HG03354 (cell line): ENCODE results near the gene JPH4.
"Not testable (repeated sequence)": the region's sequence is repeated elsewhere in the genome, so short reads cannot be mapped to it uniquely, and the experiment has no call there.

Experiments
- ATAC-seq: cut with Tn5 transposase; IDR thresholded peaks from one replicate; pipeline ENCODE4 v1.9.1; 2021; ENCODE audit warnings: mild to moderate bottlenecking; ENCODE audit not compliant: unreplicated experiment, poor library complexity, severe bottlenecking

The JPH4 gene

DNA sequence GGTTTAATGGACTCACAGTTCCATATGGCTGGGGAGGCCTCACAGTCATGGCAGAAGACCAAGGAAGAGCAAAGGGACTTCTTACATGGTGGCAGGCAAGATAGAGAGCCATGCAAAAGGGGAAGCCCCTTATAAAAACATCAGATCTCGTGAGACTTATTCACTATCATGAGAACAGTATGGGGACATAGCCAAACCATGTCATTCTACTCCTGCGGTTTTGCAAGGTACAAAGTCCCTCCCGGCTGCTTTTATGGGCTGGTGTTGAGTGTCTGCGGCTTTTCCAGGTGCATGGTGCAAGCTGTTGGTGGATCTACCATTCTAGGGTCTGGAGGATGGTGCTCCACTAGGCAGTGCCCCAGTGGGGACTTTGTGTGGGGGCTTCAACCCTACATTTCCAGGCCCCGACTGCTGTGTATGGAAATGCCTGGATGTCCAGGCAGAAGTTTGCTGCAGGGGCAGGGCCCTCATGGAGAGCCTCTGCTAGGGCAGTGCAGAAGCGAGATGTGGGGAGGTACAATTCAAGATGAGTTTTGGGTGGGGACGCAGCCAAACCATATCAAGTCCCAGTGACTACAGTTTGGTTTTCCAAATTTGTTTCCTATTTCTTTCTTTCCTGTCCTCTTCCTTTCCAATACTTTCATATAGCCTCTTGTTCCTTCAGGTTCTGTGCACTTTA lies 31.0 kb upstream of the JPH4 start:
- ATAC-seq = not testable (repeated sequence)

DNA sequence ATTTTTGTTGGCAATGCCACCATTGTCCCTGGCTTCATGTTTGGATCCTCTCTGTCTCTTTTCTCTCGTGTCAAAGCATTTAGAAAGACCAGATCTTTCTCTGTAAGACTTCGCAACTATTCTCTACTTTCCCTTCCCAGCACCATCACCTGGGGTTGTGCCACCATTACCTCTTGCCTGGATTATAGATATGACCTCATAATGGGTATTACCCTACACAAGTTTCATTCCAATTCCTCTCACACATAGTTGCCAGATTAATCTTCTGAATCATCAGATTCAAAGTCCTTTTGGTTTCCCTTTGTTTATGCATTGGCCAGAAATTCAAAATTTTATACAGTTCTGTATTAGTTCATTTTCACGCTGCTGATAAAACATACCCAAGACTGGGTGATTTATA lies 30.4 kb upstream of the JPH4 start:
- no peak for ATAC-seq

DNA sequence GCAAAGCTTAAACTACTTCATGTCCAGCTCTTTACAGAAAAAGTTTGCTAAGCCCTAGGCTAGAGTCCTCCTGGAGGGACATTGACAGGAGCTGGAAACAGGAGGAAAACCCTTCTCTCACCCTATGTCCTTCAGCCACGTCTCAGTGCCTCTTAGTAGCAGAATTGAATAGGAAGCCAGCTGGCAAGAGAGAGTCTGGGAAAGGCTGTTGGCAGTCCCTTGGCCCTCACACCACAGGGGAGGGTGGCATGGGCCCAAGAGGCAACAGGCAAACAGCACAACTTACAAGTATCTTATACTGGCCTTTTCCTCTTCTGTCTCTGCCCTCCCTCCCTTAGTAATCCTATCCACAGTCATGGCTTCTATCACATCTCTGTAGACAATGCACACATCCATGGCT lies 29.9 kb upstream of the JPH4 start:
- no peak for ATAC-seq

DNA sequence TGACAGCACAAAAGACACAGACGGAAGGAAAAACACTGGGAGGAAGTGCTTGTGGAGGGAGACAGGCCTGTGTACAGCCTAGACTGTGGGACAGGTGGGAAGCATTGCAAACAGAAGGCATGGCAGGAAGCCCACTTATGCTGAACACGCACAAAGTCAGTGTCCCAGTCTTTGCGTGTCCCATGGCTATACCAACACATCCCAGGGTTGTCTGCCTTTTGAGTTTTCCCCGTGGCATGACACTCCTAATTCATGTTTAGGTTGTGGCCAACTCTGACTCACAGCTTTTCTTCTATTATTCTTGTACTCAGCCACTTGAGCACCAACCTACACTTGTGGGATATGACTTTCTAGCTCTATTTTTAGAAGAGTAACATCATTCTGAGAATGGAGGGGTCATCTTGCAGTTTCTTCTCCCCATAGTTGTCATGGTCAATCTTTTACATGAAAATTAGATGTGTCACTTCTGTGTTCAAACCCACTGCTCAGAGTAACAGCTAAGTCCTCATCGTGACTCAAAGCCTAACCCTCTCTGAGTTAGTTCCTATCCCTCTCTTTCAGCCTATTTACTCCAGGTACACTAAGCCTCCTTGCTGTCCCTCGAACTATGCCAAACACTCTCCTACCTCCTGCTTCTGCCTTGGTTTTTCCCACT lies 27.5 kb upstream of the JPH4 start:
- peak; percentile 85 for ATAC-seq

DNA sequence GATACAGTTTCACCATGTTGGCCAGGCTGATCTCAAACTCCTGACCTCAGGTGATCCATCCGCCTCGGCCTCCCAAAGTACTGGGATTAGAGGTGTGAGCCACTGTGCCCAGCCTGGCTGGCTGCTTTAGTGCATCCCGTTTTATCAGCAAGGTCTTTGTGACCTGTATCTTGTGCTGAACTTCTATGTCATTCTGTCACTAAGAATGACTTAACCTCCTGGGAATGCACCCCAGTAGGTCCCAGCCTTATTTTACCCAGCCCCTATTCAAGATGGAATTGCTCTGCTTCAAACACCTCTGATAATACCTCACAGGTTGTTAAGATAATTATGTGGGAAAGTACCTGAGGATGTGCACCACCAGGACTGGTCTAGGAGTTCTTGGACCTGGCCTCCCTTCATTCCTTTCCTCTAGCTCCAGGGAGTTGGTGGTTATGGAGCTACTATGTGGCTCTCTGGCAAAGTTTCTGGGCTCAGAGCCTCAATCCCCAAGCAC lies 26.1 kb upstream of the JPH4 start:
- ATAC-seq = no peak

DNA sequence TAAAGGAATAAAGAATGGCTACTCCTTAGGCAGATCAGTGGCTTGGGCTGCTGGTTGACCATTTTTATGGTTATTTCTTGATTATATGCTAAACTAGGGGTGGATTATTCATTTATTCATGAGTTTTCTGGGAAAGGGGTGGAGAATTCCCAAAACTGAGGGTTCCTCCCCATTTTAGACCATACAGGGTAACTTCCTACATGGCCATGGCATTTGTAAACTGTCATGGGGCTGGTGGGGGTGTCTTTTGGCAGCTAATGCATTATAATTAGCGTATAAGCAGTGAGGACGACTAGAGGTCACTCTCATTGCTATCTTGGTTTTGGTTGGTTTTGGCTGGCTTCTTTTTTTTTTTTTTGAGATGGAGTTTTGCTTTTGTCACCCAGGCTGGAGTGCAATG lies 25.6 kb upstream of the JPH4 start:
- no peak for ATAC-seq

DNA sequence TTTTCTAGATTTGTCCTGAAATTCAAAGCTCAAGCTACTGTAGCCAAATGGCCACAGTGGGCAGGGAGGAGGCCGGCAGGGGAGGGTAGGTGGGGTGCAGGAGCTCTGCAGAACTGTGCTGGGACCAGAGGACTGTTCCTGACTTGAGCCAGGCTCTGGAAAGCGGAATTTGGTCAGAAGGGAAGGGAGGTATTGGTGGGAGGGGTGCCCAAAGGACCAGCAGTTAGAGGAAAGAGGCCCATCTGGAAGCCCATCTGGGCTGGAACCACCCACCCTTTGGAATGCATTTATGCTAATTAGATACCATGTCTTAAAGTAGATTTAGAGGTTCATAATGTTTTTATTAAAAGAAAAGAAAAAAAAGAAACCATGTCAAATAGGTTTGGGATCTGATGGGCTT lies 24.5 kb upstream of the JPH4 start:
- no peak for ATAC-seq

DNA sequence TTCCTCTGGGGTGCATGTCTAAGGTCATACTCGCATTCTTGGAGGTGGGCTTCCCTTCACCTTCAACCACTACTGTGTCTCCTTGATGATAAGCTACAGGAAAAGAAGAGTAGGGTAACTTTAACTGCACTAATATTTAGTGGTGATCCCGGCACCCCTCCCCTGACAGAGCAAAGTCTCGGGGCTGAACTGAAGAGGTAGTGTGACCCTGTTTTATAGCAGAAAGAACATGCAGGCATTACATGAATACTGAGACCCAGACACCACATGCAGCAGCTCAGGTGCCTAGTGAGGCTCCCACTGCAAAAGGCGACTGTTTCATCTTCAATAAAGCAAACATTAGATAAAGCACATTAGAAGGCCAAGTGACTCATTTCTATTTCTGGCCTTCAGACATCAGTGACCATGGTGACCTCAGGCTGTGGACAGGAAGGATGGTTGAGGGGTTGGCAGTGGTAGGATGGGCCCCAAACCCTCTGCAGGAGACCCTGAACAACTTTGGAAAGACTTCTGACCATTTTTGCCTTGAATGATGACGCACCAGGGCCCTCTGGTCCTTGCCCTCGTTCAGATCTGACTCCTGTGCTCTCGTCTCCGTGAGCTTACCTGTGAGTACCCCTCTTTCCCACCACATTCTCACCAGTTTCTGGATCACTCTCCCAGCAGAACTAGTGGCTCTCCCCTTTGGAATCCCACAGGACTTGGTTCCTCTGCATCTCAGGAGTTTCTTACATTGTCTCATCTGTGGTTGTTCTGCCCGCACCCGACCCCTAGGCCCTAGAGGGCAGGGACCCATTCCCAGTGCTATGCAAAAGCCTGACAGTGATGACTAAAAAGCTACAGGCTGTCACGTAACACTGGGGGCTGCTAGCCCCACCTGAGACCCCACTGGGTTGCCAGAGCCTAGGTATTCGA lies 23.8 kb upstream of the JPH4 start:
- no peak for ATAC-seq

DNA sequence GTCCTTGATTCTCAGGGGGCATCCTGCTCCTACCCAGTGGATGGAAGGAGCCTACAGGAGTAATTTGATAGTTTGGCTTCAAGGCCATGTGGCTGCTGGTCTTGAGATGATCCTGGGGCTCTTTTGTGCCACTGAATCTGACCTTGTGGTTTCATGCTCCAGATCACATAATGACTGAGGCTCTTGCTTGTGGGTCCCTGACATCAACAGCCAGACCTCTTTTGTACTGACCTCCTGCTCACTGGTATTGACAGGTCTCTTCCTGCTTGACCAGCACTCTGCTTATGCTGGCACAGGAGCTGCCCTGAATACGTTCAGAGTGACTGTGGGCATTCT lies 23.2 kb upstream of the JPH4 start:
- ATAC-seq = no peak

DNA sequence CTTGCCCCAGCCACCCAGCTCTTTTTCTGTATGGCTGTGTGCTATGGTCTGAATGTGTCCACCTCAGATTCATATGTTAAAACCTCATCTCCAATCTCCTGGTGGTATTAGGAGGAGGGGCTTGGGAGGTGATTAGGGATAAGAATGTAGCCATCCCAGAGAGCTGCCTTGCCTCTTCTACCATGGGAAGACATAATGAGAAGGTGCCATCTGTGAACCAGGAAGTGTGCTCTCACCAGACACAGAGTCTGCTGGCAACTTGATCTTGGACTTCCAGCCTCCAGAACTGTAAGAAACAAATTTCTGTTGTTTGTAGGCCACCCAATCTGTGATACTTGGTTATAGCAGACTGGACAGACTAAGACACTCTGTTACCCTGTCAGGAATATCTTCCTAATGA lies 22.8 kb upstream of the JPH4 start:
- no peak for ATAC-seq

DNA sequence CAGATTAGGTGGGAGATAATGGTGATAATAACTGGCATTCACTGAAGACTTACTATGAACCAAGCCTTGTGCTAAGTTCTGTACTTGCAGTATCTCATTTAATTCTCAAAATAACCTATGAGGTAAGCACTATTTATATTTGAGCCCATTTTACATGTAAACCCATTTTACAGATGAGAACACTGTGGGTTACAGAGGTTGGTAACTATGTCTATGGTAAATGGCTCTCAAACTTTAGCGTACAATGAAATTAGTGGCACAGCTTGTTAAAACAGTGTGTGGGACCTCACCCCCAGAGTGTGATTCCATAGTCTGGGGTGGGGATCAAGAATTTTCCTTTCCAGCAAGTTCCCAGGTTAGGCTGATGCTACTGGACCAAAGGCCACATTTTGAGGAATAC lies 22.2 kb upstream of the JPH4 start:
- ATAC-seq = no peak

DNA sequence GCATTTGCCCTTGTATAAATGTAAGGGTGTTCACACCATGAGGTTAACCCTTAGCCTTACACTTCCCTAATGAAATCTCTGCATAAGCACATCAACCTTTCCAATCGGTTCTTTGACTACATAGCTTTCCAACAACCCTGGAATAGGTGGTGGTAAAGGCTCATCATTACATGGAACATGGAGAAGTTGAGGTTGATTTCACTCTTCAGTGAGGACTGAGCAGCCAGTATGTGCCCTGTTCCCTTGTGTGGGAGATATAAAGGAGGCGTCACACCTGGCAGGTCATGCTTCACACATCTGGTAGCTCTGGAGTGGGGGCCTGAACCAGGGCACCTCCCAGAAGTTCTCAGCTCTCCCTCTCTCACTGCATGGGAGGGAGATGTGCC lies 21.7 kb upstream of the JPH4 start:
- ATAC-seq = no peak

DNA sequence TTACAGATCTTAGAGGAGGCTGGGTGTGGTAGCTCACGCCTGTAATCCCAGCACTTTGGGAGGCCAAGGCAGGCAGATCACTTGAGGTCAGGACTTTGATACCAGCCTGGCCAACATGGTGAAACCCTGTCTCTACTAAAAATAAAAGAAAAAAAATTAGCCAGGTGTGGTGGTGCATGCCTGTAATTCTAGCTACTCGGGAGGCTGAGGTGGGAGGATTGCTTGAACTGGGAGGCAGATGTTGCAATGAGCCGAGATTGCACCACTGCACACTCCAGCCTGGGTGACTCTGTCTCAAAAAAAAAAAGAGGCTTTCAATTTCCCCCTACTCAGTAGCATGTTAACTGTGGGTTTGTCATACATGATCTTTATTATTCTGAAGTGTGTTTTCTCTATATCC lies 15.6 kb upstream of the JPH4 start:
- ATAC-seq = not testable (repeated sequence)

DNA sequence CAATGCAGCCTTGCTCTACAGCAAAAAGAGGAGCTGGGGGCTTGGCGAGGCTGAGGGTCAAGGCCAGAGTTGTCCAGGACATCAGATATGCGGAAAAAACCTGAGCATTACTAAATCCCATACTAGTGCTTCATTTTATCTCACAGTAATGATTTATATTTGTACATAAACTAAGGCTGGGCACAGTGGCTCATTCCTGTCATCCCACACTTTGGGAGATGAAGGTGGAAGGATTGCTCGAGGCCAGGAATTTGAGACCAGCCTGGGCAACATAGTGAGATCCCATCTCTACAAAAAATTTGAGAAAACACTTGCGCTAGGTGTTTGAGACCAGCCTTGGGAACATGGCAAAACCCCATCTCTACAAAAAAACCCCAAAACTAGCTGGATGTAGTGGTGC lies 11.6 kb upstream of the JPH4 start:
- ATAC-seq = no peak

DNA sequence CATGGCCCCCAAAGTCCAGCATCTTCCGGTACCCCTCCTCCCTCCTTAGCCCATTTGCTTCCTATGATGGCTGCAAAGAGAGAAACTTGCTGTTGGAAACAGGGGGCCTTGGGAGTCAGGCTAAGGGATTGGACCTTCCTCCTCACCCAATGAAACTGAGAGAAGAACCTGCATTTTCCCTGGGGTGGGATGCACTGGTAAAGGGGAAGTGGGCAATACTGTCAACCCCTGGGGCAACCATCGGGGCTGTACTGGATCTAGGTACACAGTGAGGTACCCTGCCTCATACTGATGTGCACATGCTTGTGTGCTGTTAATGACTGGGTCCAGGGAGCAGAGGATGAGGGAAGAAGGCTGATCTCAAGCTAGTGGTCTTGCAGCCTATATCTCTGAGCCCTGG lies 11.0 kb upstream of the JPH4 start:
- no peak for ATAC-seq

DNA sequence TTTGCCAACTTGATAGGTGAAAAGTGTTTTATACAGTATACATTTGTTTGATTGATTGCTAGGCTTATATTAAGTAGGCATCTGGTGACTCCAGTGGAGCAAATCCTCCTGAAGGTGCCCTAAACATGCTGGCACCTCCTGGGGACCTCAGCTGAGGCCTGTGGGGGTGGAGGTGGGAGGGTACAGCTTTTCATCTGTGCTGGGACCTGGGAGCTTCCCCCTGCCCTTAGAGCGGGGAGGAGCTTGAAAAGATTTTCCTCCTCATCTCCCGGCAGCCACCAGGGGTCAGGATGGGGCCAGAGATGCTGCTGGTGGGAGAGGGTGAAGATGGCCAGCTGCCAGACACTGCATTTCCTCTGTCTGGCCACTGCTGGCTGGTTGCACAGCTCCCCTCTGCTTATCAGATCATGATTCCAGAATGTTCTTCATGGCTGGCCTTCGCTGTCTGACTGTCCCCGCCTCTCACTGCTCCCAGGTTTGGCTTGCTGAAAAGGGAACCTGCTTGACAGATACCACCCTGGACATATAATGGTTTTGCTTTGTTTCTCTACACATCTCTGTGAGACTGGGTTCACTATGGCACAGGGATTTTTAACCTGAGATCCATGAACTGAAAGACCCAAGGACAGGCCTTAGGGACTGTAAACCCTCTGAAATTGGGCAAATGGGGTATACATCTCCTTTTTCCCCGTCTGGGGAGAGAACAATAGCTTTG lies 10.5 kb upstream of the JPH4 start:
- ATAC-seq = peak; percentile 100

DNA sequence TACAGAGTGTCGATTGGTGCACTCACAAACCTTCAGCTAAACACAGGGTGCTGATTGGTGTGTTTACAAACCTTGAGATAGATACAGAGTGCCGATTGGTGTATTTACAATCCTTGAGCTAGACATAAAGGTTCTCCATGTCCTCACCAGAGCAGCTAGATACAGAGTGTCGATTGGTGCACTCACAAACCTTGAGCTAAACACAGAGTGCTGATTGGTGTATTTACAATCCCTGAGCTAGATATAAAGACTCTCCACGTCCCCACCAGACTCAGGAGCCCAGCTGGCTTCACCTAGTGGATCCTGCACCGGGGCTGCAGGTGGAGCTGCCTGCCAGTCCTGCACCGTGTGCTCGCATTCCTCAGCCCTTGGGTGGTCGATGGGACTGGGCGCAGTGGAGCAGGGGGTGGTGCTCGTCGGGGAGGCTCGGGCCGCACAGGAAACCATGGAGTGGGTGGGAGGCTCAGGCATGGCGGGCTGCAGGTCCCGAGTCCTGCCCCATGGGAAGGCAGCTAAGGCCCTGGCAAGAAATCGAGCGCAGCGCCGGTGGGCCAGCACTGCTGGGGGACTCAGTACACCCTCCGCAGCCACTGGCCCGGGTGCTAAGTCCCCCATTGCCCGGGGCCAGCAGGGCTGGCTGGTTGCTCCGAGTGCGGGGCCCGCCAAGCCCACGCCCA lies 6.1 kb upstream of the JPH4 start:
- ATAC-seq = not testable (repeated sequence)

DNA sequence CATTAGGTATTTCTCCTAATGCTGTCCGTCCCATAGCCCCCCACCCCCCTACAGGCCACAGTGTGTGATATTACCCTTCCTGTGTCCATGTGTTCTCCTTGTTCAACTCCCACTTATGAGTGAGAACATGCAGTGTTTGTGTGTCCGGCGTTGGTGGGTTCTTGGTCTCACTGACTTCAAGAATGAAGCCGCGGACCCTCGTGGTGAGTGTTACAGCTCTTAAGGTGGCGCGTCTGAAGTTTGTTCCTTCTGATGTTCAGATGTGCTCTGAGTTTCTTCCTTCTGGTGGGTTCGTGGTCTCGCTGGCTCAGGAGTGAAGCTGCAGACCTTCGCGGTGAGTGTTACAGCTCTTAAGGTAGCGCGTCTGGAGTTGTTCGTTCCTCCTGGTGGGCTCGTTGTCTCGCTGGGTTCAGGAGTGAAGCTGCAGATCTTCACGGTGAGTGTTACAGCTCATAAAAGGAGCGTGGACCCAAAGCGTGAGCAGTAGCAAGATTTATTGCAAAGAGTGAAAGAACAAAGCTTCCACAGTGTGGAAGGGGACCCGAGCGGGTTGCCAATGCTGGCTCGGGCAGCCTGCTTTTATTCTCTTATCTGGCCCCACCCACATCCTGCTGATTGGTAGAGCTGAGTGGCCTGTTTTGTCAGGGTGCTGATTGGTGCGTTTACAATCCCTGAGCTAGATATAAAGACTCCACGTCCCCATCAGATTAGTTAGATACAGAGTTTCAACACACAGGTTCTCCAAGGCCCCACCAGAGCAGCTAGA lies 5.4 kb upstream of the JPH4 start:
- ATAC-seq = not testable (repeated sequence)
